SU-DHL-6 (cell line): ENCODE data around the gene DGKH.

Source experiments
- H2AFZ ChIP-seq: fragments of 200-600 bp; sonication (generic); 2 replicates; pipeline ENCODE4 v1.6.1; 2014; ENCODE audit warnings: low read depth, mild to moderate bottlenecking, moderate library complexity, mixed read lengths, antibody characterized with exemption, low read length; ENCODE audit not compliant: severe bottlenecking
- H3F3A ChIP-seq: fragments of 200-600 bp; shearing (Covaris generic); 2 replicates; pipeline ENCODE4 v1.6.0; 2016; ENCODE audit warnings: antibody characterized with exemption, mild to moderate bottlenecking; ENCODE audit not compliant: insufficient read depth
- H3K27ac ChIP-seq: fragments of 200-600 bp; sonication (generic); 2 replicates; pipeline ENCODE4 v1.5.1; 2016; ENCODE audit warnings: low read depth, mild to moderate bottlenecking, low read length, moderate library complexity, mixed read lengths
- H3K27me3 ChIP-seq: fragments of 200-600 bp; sonication (generic), shearing (Covaris generic); 2 replicates; pipeline ENCODE4 v1.6.0; 2014; ENCODE audit warnings: mild to moderate bottlenecking, low read length
- H3K36me3 ChIP-seq: fragments of 200-600 bp; sonication (generic); 2 replicates; pipeline ENCODE4 v1.6.1; 2014; ENCODE audit warnings: mild to moderate bottlenecking, low read length, mixed read lengths
- H3K4me2 ChIP-seq: fragments of 300-600, 200-600 bp; shearing (Covaris generic), sonication (generic); 2 replicates; pipeline ENCODE4 v1.6.0; 2014; ENCODE audit warnings: low read length, low read depth, mild to moderate bottlenecking; ENCODE audit not compliant: poor library complexity, severe bottlenecking
- H3K4me3 ChIP-seq: fragments of 200-600 bp; sonication (generic); 2 replicates; pipeline ENCODE4 v1.5.1; 2014; ENCODE audit warnings: antibody characterized with exemption, low read length, mild to moderate bottlenecking, mixed read lengths; ENCODE audit not compliant: insufficient read depth, poor library complexity, severe bottlenecking
- H3K79me2 ChIP-seq: fragments of 200-600 bp; sonication (generic); 2 replicates; pipeline ENCODE4 v1.6.1; 2014; ENCODE audit warnings: mild to moderate bottlenecking, low read length, moderate library complexity; ENCODE audit not compliant: insufficient read depth
- H3K9ac ChIP-seq: fragments of 200-600 bp; sonication (generic); 2 replicates; pipeline ENCODE4 v1.7.0; 2014; ENCODE audit warnings: mild to moderate bottlenecking, low read length
- H3K9me2 ChIP-seq: fragments of 200-600 bp; sonication (generic); replicated peaks from 2 replicates; pipeline ENCODE4 v1.6.1; 2014; ENCODE audit warnings: low read length; ENCODE audit not compliant: insufficient read depth
- H3K9me3 ChIP-seq: fragments of 200-600 bp; sonication (generic); 2 replicates; pipeline ENCODE4 v1.6.1; 2014; ENCODE audit warnings: low read length, mixed read lengths; ENCODE audit not compliant: insufficient read depth
- H4K20me1 ChIP-seq: fragments of 200-600 bp; sonication (generic); 2 replicates; pipeline ENCODE4 v1.6.1; 2014; ENCODE audit warnings: low read depth, mild to moderate bottlenecking, antibody characterized with exemption, low read length, moderate library complexity, mixed read lengths
- EZH2phosphoT487 ChIP-seq: fragments of 200-600 bp; sonication (generic), shearing (Covaris generic); conservative IDR thresholded peaks from 2 replicates; pipeline ENCODE4 v1.6.1; 2018; ENCODE audit warnings: mild to moderate bottlenecking, antibody characterized with exemption, low read length, moderate library complexity, mixed read lengths
- TF ChIP-seq, protein P1 (sequence below): fragments of 200-600 bp; sonication (generic); IDR thresholded peaks from one replicate; pipeline ENCODE4 v1.5.1; 2017; ENCODE audit warnings: antibody characterized with exemption, mild to moderate bottlenecking, low read length, moderate library complexity; ENCODE audit not compliant: insufficient read depth, poor library complexity, severe bottlenecking

DGKH gene

DNA sequence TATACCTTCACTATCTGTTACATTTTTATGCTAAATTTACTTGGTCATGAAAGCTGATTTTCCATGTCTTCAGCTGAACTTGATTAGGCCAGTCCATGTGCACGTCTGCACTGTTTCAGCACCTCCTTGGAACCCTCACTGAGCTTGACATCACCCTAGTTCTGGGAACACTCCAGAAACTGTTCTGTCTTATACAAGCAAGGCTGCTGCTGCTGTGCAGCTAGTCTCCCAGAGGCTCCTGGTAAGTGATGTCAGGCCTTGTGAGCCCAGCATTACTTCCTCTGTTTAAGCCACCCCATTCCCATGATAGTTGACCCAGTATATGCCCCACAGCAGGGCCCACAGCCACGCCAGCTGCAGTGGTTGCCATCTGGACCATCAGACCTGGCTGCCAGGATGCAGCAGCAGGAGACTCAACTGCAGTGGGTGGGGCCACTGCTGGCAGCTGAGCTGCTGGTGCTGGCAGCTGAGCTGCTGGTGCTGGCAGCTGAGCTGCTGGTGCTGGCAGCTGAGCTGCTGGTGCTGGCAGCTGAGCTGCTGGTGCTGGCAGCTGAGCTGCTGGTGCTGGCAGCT, 133.0 kb downstream of the DGKH start:
- Histone ChIP-seq H3K27ac (no peak overlapping the region), H4K20me1 (no peaks in the 10 kb centered on the region), H3K4me2 (no peak overlapping the region), H3K79me2 (no peaks in the 10 kb centered on the region), H2AFZ (no peak overlapping the region), H3K4me3 (no peak overlapping the region), H3K9me2 (no peaks in the 10 kb centered on the region), H3K9me3 (no peaks in the 10 kb centered on the region), H3F3A (no peaks in the 10 kb centered on the region), H3K9ac (no peak overlapping the region), H3K27me3 (no peaks in the 10 kb centered on the region), H3K36me3 (no peaks in the 10 kb centered on the region)
- TF ChIP-seq EZH2phosphoT487, result no peak
- TF ChIP-seq, protein P1, sequence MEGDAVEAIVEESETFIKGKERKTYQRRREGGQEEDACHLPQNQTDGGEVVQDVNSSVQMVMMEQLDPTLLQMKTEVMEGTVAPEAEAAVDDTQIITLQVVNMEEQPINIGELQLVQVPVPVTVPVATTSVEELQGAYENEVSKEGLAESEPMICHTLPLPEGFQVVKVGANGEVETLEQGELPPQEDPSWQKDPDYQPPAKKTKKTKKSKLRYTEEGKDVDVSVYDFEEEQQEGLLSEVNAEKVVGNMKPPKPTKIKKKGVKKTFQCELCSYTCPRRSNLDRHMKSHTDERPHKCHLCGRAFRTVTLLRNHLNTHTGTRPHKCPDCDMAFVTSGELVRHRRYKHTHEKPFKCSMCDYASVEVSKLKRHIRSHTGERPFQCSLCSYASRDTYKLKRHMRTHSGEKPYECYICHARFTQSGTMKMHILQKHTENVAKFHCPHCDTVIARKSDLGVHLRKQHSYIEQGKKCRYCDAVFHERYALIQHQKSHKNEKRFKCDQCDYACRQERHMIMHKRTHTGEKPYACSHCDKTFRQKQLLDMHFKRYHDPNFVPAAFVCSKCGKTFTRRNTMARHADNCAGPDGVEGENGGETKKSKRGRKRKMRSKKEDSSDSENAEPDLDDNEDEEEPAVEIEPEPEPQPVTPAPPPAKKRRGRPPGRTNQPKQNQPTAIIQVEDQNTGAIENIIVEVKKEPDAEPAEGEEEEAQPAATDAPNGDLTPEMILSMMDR, result no peak

DNA sequence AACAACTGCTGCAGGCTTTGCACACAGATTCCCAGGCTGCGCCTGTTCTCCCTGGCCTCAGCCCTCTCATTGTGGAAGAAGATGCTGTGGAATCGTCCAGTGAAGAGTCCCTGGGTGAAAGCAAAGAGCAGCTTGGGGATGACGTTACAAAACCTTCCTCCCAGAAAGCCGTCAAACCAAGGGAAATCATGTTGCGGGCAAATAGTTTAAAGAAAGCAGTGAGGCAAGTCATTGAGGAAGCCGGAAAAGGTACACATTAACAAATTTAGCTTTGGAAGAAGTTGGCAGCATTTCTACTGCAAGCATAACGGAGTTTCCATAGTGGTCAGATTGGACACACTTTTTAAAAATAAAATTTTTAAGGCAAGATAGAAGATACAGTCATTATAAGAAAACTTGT, 140.6 kb downstream of the DGKH start:
- H2AFZ ChIP-seq, result no peak overlapping the region
- no peaks in the 10 kb centered on the region for H3K36me3 ChIP-seq
- H3F3A ChIP-seq, result no peaks in the 10 kb centered on the region
- no peak overlapping the region for H3K9ac ChIP-seq
- no peaks in the 10 kb centered on the region for H3K9me3 ChIP-seq
- no peak overlapping the region for H3K4me2 ChIP-seq
- no peaks in the 10 kb centered on the region for H4K20me1 ChIP-seq
- H3K27me3 ChIP-seq, result no peaks in the 10 kb centered on the region
- no peaks in the 10 kb centered on the region for H3K79me2 ChIP-seq
- H3K9me2 ChIP-seq, result no peaks in the 10 kb centered on the region
- TF ChIP-seq, protein P1, result no peak
- no peak for TF ChIP-seq EZH2phosphoT487
- H3K4me3 ChIP-seq, result no peak overlapping the region
- H3K27ac ChIP-seq, result no peak overlapping the region

DNA sequence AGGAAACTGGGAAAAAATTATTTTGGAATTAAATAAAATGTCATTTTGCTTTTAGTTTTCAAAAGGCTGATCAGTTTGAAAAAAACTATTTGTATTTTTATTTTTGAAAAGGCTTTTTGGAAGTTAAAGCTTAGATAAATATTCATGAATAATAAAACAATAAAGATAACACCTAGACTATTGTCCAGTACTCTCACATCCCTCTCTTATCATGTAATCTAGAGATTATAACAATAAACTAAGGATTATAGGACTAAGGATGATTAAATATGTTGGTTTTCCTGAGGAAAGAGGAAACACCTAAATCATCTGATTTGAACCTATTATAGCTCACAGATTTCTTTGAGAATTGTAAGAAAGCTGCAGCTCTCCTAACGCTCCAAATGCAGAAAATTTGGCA, 142.1 kb downstream of the DGKH start:
- no peaks in the 10 kb centered on the region for H3K36me3 ChIP-seq
- H3F3A ChIP-seq, result no peaks in the 10 kb centered on the region
- H2AFZ ChIP-seq, result no peak overlapping the region
- no peaks in the 10 kb centered on the region for H3K27me3 ChIP-seq
- no peak overlapping the region for H3K4me2 ChIP-seq
- H4K20me1 ChIP-seq, result no peaks in the 10 kb centered on the region
- H3K9me2 ChIP-seq, result no peaks in the 10 kb centered on the region
- H3K27ac ChIP-seq, result no peak overlapping the region
- no peaks in the 10 kb centered on the region for H3K9me3 ChIP-seq
- no peak overlapping the region for H3K9ac ChIP-seq
- no peaks in the 10 kb centered on the region for H3K79me2 ChIP-seq
- no peak overlapping the region for H3K4me3 ChIP-seq
- TF ChIP-seq, protein P1, result no peak
- TF ChIP-seq EZH2phosphoT487, result no peak
